ENCODE data around the gene RTP5. TPM values are rescaled to one million over a fixed set of nuclear protein-coding genes. Genes with fewer than 3 reads are reported as not detected.
A peak's percentile ranks its signal among the peaks of the same experiment; 100 is the strongest.

Gene RTP5
- total RNA-seq, 4 donors from 2014 or later, result 0.96 TPM; not detected in 3

GRCh38 chr2:241890524-241891235, 21.2 kb downstream of the RTP5 start:
- no peak for TF ChIP-seq CTCF (IDR thresholded peaks at IDR 0.05)
- DNase-seq (ENCODE audit: low spot score) (no peak), ATAC-seq (ENCODE audit: low FRiP score) (no peak)

DNA sequence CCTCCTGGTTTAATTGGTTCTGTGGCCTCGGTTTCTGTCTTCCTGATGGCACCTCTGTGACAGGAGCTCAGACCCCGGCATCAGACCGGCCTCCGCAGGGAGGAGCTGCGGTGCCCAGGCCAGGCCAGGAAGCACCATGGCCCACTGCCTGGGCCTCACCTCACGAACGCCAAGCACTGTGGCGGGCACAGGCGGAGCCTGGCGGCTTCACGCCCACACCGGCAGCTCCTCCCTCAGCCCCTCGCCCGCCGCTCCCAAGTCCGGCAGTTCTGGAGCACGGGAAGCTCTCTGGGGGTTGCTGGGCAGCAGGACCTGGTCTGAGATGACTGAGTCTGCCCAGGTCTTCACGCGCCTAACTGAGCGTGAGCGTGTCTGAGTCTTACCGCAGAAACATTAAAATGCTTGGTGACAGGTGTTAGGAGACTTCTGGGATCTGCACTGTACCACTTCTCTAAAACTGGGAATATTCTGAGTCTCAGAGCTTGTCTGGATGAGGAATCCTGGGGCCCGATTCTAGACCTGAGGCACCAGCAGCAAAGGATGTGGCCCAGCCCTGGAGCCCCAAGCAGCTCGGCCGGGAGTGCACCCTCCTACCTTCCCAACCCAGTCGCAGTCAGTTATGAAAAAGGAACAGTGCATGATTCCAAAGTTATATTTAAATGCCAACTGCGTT, 21.9 kb downstream of the RTP5 start:
- DNase-seq (ENCODE audit: low spot score) (no peak), ATAC-seq (ENCODE audit: low FRiP score) (no peak)
- no peak for TF ChIP-seq CTCF (IDR thresholded peaks at IDR 0.05)

- no peak for TF ChIP-seq CTCF (IDR thresholded peaks at IDR 0.05)
Measured at GRCh38 chr2:241891988-241892298, 22.4 kb downstream of the RTP5 start.

DNA sequence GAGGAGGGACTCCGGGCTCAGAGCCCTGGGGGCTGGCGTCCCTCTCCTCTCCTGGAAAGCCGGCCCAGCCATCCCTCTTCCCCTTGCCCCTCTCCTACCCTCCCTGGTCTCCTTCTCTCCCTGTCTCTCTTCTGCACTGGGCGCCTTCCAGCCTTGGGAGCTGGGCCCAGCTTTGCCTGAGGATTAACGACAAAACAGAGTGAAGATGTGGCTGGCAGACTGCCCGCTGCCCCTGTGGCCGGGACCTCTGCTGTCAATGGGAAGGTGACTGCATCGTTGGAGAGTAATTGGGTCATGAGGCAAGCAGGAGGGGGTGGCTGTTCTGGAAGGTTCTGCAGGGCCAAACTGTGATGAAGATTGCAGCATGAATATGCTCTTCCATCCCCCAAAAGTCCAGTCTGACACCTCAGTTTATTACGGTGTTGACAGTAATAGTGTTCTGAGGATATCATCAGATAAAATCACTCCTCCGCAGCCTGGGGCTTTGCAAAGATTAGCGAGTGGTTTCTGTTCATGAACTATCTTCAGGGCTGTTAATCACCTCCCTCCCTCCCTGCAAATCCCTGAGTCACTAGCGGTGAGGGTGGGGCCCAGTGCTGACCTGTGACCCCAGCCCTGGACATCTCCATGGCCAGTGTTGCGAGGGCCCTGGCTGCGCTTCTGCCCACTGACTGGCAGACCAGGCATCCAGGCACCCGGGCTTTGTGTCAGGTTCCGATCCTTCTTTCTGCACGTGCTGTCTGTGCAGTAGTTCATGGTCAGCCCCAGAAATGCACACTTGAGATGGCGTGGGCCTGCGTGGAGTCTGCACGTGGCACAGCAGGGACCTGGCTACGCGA, 23.0 kb downstream of the RTP5 start:
- no peak for DNase-seq (ENCODE audit: low spot score)
- TF ChIP-seq CTCF (IDR thresholded peaks at IDR 0.05), result no peak
- ATAC-seq (ENCODE audit: low FRiP score), result peak; percentile 31

More at GRCh38 chr2:241891988-241892298, 22.4 kb downstream of the RTP5 start:
- DNase-seq (ENCODE audit: low spot score) (no peak), ATAC-seq (ENCODE audit: low FRiP score) (no peak)

DNA sequence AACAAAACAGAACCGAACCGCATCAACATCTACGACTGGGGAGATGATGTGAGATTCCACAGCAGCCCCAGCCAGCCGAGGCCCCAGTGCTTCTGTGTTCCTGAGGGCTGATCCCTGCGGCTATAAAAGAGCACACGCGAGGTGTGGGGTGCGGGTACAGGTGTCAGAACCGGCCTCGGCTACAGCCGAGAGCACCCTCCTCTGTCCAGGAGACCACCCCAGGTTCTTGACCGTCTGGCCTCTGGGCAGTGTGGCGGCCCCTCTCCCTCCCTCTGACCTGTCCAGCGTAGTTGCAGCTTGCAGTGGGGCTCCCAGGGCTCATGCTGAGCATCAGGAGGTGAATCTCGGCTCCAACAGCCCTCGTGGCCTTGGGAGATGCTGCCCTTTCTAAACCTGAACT, 23.7 kb downstream of the RTP5 start:
- no peak for TF ChIP-seq CTCF (IDR thresholded peaks at IDR 0.05)
- DNase-seq (ENCODE audit: low spot score) (no peak), ATAC-seq (ENCODE audit: low FRiP score) (no peak)

GRCh38 chr2:241894056-241894641, 24.6 kb downstream of the RTP5 start:
- no peak for DNase-seq (ENCODE audit: low spot score)
- no peak for TF ChIP-seq CTCF (IDR thresholded peaks at IDR 0.05)
- no peak for ATAC-seq (ENCODE audit: low FRiP score)

Data from omental fat pad (tissue), 4 donors.